Measurements from ENCODE around the gene ADAP1.

ADAP1 gene

DNA sequence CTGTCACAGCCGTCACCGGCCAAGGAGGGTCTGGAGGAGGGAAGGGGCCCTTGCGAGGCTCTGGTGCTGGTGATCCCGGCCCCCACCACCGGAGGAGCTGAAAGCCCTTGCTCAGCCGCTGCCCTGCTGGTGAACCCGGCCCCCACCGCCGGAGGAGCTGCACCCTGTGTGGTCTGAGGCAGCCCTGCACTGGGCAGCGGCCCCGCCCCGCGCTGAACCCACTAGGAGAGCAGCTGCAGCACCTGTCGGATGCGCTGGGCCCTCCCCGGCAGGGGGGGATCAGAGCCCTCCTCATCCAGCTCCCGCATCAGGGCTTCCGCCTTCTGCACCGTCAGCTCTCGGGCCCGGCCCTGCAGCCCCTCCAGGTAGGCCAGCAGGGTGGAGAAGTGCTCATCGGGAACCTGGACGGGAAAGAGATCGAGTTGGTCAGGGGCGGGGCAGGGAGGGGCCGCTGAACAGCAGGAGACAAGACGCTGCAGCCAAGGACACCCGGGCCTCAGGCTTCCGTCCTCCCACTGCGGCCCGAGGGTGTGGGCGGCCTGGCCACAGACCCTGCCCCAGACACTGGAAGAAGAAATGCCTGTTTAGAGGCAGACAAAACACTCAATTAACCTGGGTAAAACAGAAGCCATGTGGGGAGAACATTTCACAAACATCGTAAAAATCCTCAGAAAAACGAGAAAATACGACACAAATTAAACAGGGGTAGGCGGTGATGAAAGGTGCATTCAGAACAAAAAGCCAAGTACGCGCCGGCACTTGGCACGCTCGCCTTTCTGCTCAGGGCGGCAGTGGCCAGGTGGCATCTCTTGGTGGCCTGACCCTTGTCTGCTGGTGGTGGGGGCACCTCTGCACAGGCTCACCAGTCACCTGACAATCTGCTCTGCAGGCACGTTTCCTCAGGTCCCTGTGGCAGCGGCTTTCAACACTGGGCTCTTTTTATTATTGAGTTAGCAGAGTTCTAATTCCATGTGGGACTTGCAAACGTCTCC, 43.2 kb upstream of the ADAP1 start:
- in situ Hi-C loops (cut with MboI; ENCODE audit: low sequenced_read_pairs, unreplicated experiment): loop anchor here (10.0 kb wide), 2 partner anchors 87 to 177 kb away; partner anchors contain the start of gene GPER1
- DNase-seq (ENCODE audit: low spot score): no peak
- TF ChIP-seq, protein P1, sequence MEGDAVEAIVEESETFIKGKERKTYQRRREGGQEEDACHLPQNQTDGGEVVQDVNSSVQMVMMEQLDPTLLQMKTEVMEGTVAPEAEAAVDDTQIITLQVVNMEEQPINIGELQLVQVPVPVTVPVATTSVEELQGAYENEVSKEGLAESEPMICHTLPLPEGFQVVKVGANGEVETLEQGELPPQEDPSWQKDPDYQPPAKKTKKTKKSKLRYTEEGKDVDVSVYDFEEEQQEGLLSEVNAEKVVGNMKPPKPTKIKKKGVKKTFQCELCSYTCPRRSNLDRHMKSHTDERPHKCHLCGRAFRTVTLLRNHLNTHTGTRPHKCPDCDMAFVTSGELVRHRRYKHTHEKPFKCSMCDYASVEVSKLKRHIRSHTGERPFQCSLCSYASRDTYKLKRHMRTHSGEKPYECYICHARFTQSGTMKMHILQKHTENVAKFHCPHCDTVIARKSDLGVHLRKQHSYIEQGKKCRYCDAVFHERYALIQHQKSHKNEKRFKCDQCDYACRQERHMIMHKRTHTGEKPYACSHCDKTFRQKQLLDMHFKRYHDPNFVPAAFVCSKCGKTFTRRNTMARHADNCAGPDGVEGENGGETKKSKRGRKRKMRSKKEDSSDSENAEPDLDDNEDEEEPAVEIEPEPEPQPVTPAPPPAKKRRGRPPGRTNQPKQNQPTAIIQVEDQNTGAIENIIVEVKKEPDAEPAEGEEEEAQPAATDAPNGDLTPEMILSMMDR (IDR thresholded peaks at IDR 0.05; ENCODE audit: borderline replicate concordance, control extremely low read depth, extremely low read depth, insufficient read depth, missing control alignments): no peak

DNA sequence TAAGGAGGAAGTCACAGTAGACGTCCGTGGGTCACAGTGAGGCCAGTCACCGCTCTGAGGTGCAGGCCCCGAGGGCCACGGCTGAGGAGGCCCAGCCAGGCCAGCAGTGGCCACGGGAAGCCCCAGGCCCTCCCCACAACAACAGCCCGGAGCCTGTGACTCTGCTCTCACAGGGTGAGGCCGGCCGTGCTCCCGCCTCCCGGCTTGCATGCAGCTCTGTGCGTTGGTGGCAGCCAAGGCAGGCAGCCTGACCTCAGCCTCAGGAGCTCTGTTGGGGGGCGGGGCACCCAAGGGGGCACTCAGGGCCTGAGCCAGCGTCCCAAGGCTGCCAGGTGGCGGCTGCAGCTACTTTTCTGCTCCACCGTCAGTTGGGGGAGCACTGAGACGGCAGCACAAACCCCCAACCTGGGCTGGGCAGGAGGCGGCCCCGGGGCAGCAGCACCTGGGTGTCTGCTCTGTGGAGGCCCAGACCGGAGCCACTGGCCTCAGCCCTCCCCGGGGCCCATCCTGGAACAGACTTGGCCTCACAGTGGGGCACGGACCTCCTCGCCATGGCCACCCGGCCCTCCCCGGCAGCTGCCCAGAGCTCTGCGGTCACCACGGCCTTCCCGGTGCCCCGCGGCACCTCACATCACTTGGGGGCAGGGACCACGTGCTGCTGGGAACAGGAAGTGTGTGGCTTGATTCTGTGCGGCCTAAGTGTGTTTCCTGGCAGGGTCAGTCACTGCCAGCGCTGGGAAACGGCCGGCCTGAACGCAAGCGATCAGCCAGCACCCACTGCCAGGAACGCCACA, 41.8 kb upstream of the ADAP1 start:
- no peak for DNase-seq (ENCODE audit: low spot score)
- in situ Hi-C loops (cut with MboI; ENCODE audit: low sequenced_read_pairs, unreplicated experiment): loop anchor here (10.0 kb wide), 2 partner anchors 89 to 179 kb away; partner anchors contain the start of gene GPER1
- TF ChIP-seq, protein P1 (IDR thresholded peaks at IDR 0.05; ENCODE audit: borderline replicate concordance, control extremely low read depth, extremely low read depth, insufficient read depth, missing control alignments): no peak

DNA sequence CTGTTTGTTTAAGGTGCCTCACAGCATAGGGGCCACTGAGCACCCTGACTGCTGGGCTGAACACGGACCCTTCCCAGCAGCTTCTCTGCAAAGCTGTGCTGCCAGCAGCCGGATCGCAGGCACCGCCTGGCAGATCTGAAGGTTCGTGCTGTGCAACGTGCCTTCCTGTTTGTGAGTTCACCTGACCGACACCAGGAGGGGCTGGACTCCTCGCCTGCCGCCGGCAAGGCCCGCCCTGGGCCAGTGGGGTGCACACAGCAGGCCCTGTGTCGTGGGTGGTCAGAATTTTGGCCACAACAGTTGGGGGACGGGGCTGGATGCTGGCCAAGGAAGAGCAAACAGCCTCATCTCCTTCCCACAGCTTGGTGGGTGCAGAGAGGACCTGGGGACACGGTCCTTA, 41.1 kb upstream of the ADAP1 start:
- TF ChIP-seq, protein P1 (IDR thresholded peaks at IDR 0.05; ENCODE audit: borderline replicate concordance, control extremely low read depth, extremely low read depth, insufficient read depth, missing control alignments): no peak
- no peak for DNase-seq (ENCODE audit: low spot score)
- in situ Hi-C loops (cut with MboI; ENCODE audit: low sequenced_read_pairs, unreplicated experiment): loop anchor here (10.0 kb wide), 2 partner anchors 89 to 179 kb away; partner anchors contain the start of gene GPER1

DNA sequence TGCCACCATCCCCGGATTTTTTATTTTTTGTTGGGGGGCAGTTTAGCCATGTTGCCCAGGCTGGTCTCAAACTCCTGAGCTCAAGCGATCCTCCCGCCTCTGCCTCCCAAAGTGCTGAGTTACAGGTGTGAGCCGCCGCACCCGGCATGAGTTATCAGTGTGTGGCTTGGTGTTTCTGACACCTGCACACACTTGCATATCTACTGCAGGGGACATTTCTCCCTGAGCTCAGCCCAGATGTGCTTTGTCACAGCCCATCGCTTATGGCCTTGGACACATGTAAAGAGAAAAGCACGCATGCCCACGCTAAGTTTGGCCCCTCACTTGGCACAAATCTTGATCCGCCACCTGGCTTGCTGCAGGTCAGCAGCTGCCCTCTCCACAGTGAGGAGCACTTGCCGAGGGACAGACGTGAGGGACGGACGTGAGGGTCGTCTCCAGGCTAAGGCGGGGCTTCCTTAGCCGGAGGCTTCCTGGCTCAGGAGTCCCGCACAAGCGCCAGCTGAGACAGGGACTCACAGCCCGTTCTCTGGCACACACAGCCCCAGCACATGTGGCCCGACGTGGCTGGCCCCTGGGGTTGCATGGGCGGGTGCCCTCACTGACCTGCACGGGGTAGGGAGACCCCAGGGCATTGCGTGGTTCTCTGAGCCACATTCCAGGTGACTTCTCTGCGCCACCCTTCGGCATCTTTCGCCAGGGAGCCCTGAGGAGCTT, 40.3 kb upstream of the ADAP1 start:
- in situ Hi-C loops (cut with MboI; ENCODE audit: low sequenced_read_pairs, unreplicated experiment): loop anchor here (10.0 kb wide), 2 partner anchors 90 to 180 kb away; partner anchors contain the start of gene GPER1
- TF ChIP-seq, protein P1 (IDR thresholded peaks at IDR 0.05; ENCODE audit: borderline replicate concordance, control extremely low read depth, extremely low read depth, insufficient read depth, missing control alignments): no peak
- no peak for DNase-seq (ENCODE audit: low spot score)

DNA sequence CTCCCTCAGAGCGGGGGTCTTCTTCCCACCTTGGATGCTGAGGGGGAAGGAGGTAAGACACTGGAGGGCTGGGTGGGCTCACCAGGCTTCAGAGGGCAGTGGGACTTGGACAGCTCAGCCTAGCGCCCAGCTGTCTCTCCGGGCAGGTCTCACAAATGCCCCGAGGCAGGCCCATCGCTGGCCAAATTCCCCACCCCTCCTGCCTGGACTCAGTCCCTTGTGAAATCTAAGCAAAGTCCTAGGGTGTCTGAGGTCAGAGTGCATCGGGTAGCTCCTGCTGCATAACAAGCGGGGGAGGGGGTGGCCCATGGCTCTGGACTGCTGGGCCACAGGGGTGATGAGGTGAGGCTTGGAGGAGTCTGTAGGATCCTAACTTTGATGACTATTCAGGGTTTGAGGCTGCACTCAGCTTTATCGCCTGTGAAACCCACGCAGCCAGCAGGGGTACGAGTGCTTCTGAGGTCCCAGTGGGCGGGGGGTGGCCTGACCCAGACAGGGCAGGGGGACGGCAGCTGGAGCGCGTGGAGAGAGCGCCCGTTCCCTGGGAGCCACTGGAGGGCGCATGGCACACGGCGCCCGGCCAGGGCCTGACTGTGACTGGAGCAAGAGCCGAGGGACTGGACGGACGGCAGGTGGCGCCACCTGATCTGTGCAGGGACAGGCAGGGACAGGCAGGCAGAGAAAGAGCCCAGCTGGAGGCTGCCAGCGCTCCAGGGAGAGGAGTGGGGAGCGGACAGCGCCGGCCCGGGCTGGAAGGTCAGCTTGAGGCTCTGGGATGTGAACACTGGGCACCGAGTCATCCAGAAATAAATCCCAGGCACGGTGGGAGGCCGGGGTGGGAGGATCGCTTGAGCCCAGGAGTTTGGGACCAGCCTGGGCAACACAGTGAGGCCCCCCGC, 38.5 kb upstream of the ADAP1 start:
- peak; percentile 94 for DNase-seq (ENCODE audit: low spot score)
- in situ Hi-C loops (cut with MboI; ENCODE audit: low sequenced_read_pairs, unreplicated experiment): loop anchor here (10.0 kb wide), 2 partner anchors 92 to 182 kb away; partner anchors contain the start of gene GPER1
- TF ChIP-seq, protein P1 (IDR thresholded peaks at IDR 0.05; ENCODE audit: borderline replicate concordance, control extremely low read depth, extremely low read depth, insufficient read depth, missing control alignments): peak; percentile 100
